Measurements from ENCODE around the gene CXCL11. TPM values are rescaled to one million over a fixed set of nuclear protein-coding genes. Genes with fewer than 3 reads are reported as not detected.

The CXCL11 gene
- polyA plus RNA-seq (0.18 and 0.33 TPM in 2 replicates), polyA minus RNA-seq (not detected in 2 replicates)

DNA sequence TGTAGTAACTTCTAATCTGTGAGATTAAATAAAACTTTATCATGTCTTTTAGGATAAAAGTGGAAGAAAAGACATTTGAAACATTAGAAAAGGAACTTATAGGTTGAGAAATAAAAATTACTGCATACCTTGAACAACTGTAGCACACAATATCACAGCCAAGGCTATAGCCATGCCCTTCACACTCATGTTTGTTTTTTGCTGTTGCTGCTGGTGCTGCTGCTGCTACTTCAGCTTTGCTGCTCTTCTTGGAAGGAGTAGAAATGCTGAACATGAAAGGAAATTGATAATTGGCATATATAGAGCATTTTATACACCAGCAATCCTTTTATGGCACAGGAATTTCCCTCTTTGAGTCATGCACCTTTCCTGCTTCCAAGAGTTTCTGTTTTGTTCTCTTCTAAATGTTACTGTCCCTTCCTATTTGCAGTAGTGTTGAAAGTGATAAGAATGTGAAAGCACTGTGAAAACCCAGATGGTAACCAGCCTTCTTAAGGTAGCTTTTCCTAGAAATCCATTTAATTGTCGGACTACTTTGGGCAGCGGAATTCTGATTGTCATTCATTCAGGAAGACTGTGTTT lies at the start of gene CXCL11:
Gene CXCL11, minus strand, starts transcription at position 272 of the 582 bp plus-strand sequence. Its CDS starts 83 bp downstream, at position 189.
- Histone ChIP-seq H3K27ac (ENCODE audit: low read length) (no peak within 1 kb of the TSS), H3K4me3 (ENCODE audit: low read length) (no peak within 1 kb of the TSS), H3F3A (ENCODE audit: insufficient read depth, low read length, poor library complexity, severe bottlenecking) (no peaks in the 10 kb centered on the region), H3K9ac (ENCODE audit: low read length) (no peak within 1 kb of the TSS), H3K36me3 (ENCODE audit: insufficient read depth, low read length) (no peaks in the 10 kb centered on the region), H2AFZ (ENCODE audit: low read depth, low read length) (no peak within 1 kb of the TSS), H3K27me3 (ENCODE audit: insufficient read depth, low read depth, low read length) (no peaks in the 10 kb centered on the region), H3K4me2 (ENCODE audit: low read length) (no peak within 1 kb of the TSS), H3K9me2 (ENCODE audit: insufficient read depth, low read length) (no peaks in the 10 kb centered on the region), H3K79me2 (replicated peaks; ENCODE audit: insufficient read depth, low read length) (no peaks in the 10 kb centered on the region), H3K9me3 (ENCODE audit: low read length) (no peaks in the 10 kb centered on the region), H4K20me1 (ENCODE audit: insufficient read depth) (no peaks in the 10 kb centered on the region)
- no peak for TF ChIP-seq POLR2AphosphoS5 (IDR thresholded peaks at IDR 0.05)
- TF ChIP-seq, protein P1, sequence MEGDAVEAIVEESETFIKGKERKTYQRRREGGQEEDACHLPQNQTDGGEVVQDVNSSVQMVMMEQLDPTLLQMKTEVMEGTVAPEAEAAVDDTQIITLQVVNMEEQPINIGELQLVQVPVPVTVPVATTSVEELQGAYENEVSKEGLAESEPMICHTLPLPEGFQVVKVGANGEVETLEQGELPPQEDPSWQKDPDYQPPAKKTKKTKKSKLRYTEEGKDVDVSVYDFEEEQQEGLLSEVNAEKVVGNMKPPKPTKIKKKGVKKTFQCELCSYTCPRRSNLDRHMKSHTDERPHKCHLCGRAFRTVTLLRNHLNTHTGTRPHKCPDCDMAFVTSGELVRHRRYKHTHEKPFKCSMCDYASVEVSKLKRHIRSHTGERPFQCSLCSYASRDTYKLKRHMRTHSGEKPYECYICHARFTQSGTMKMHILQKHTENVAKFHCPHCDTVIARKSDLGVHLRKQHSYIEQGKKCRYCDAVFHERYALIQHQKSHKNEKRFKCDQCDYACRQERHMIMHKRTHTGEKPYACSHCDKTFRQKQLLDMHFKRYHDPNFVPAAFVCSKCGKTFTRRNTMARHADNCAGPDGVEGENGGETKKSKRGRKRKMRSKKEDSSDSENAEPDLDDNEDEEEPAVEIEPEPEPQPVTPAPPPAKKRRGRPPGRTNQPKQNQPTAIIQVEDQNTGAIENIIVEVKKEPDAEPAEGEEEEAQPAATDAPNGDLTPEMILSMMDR (IDR thresholded peaks at IDR 0.05; ENCODE audit: poor library complexity, severe bottlenecking) = no peak
- no peak for TF ChIP-seq EP300 (conservative IDR thresholded peaks at IDR 0.05; ENCODE audit: poor library complexity, severe bottlenecking)
- TF ChIP-seq TAF1 (IDR thresholded peaks at IDR 0.05; ENCODE audit: low read depth) = no peak
- TF ChIP-seq RAD21 (conservative IDR thresholded peaks at IDR 0.05) = no peak
- TF ChIP-seq EZH2 (IDR thresholded peaks at IDR 0.05; ENCODE audit: borderline replicate concordance, insufficient read depth, low read length, poor library complexity, severe bottlenecking) = no peak
- TF ChIP-seq MXI1 (conservative IDR thresholded peaks at IDR 0.05; ENCODE audit: poor library complexity, severe bottlenecking) = no peak

DNA sequence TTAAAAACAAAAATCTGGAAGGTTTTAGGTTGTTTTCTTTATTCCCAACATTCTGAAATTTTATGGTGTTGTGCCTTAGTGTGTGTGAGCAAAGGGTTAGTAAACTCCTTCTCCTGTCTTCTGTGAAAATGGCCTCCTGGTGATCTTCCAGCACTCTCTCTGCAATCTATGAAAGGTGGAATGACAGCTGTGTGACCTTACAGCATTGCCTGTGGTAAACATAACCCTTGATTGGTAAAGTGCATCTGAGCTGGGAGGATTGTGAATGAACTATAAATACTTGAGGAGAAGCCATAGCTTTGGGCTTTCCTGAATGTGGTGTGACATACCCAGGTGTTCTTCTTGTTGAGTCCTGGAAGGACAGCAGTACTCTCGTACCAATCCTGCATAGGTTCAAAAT lies 48.7 kb upstream of the CXCL11 start:
- Histone ChIP-seq H4K20me1 (ENCODE audit: insufficient read depth) (no peaks in the 10 kb centered on the region), H3K36me3 (ENCODE audit: insufficient read depth, low read length) (no peaks in the 10 kb centered on the region), H3K27ac (ENCODE audit: low read length) (no peak overlapping the region)

More for the DNA sequence above, 48.7 kb upstream of the CXCL11 start:
- Histone ChIP-seq H3K4me2 (ENCODE audit: low read length) (no peak overlapping the region), H3K9me2 (ENCODE audit: insufficient read depth, low read length) (no peaks in the 10 kb centered on the region), H2AFZ (ENCODE audit: low read depth, low read length) (no peak overlapping the region), H3K9ac (ENCODE audit: low read length) (no peak overlapping the region), H3K4me3 (ENCODE audit: low read length) (no peak overlapping the region), H3K27me3 (ENCODE audit: insufficient read depth, low read depth, low read length) (no peaks in the 10 kb centered on the region), H3K79me2 (replicated peaks; ENCODE audit: insufficient read depth, low read length) (no peaks in the 10 kb centered on the region), H3K9me3 (ENCODE audit: low read length) (no peaks in the 10 kb centered on the region), H3F3A (ENCODE audit: insufficient read depth, low read length, poor library complexity, severe bottlenecking) (no peaks in the 10 kb centered on the region)
- TF ChIP-seq TAF1 (IDR thresholded peaks at IDR 0.05; ENCODE audit: low read depth) = no peak
- no peak for TF ChIP-seq MXI1 (conservative IDR thresholded peaks at IDR 0.05; ENCODE audit: poor library complexity, severe bottlenecking)
- TF ChIP-seq, protein P1 (IDR thresholded peaks at IDR 0.05; ENCODE audit: poor library complexity, severe bottlenecking) = no peak
- TF ChIP-seq EZH2 (IDR thresholded peaks at IDR 0.05; ENCODE audit: borderline replicate concordance, insufficient read depth, low read length, poor library complexity, severe bottlenecking) = no peak
- TF ChIP-seq RAD21 (conservative IDR thresholded peaks at IDR 0.05) = no peak
- TF ChIP-seq, protein P2, sequence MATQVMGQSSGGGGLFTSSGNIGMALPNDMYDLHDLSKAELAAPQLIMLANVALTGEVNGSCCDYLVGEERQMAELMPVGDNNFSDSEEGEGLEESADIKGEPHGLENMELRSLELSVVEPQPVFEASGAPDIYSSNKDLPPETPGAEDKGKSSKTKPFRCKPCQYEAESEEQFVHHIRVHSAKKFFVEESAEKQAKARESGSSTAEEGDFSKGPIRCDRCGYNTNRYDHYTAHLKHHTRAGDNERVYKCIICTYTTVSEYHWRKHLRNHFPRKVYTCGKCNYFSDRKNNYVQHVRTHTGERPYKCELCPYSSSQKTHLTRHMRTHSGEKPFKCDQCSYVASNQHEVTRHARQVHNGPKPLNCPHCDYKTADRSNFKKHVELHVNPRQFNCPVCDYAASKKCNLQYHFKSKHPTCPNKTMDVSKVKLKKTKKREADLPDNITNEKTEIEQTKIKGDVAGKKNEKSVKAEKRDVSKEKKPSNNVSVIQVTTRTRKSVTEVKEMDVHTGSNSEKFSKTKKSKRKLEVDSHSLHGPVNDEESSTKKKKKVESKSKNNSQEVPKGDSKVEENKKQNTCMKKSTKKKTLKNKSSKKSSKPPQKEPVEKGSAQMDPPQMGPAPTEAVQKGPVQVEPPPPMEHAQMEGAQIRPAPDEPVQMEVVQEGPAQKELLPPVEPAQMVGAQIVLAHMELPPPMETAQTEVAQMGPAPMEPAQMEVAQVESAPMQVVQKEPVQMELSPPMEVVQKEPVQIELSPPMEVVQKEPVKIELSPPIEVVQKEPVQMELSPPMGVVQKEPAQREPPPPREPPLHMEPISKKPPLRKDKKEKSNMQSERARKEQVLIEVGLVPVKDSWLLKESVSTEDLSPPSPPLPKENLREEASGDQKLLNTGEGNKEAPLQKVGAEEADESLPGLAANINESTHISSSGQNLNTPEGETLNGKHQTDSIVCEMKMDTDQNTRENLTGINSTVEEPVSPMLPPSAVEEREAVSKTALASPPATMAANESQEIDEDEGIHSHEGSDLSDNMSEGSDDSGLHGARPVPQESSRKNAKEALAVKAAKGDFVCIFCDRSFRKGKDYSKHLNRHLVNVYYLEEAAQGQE (IDR thresholded peaks at IDR 0.05; ENCODE audit: borderline replicate concordance) = no peak
- no peak for TF ChIP-seq SMC3 (conservative IDR thresholded peaks at IDR 0.05; ENCODE audit: poor library complexity)
- no peak for TF ChIP-seq EP300 (conservative IDR thresholded peaks at IDR 0.05; ENCODE audit: poor library complexity, severe bottlenecking)
- no peak for TF ChIP-seq POLR2AphosphoS5 (IDR thresholded peaks at IDR 0.05)
